HepG2 (cell line): Measurements from ENCODE around the gene DPYD. TPM values are rescaled to one million over a fixed set of nuclear protein-coding genes. Genes with fewer than 3 reads are reported as not detected.

Experiments
- ATAC-seq: fragments of 200-7000 bp; cut with Tn5 transposase; 3 replicates; pipeline ENCODE4 v1.9.1; 2020; ENCODE audit warnings: mild to moderate bottlenecking, moderate library complexity
- BruUV-seq: library from RNA; stranded (reverse); fragments of 400-500 nt; replicated peaks from 2 replicates; lab custom pipeline; 2021; lab: Mats Ljungman, UMichigan
- CTCF ChIA-PET: fragments of 300-600 bp; formaldehyde crosslinking; extraction: SDS; loops from one replicate; lab custom pipeline; 2021; ENCODE audit warnings: low total read pairs, inconsistent platforms, low intra/inter-chr PET ratio; lab: Yijun Ruan, JAX
- POLR2A ChIA-PET: fragments of 350-600 bp; sonication (Branson Sonifier 250); formaldehyde crosslinking; loops from one replicate; lab custom pipeline; 2020; ENCODE audit warnings: antibody characterized with exemption, inconsistent platforms; lab: Yijun Ruan, JAX
- DNase-seq: peaks from one replicate; pipeline ENCODE4 v3.0.0-alpha.2; 2015; ENCODE audit warnings: low spot score
- FAIRE-seq: peaks from 3 replicates; lab custom pipeline; 2011; peaks lifted over from hg19 to GRCh38; lab: Jason Lieb, UNC
- H2AFZ ChIP-seq: one replicate; pipeline ENCODE4 v1.6.1; 2011; ENCODE audit warnings: low read length, inconsistent platforms
- H3K27ac ChIP-seq: fragments of 300-600 bp; 3 replicates; pipeline ENCODE4 v1.8.0; 2011; ENCODE audit warnings: mixed run types, mild to moderate bottlenecking, mixed read lengths, low read length, inconsistent platforms; ENCODE audit not compliant: insufficient read depth; ENCODE audit errors: extremely low read length
- H3K27me3 ChIP-seq, 2 experiments: fragments of 200-600 bp in 1 of 2; 2 replicates in 1 of 2; 3 replicates in 1 of 2; pipeline versions ENCODE4 v1.6.0 to v1.8.0; 2011; ENCODE audit warnings: low read length in 2 of 2, mild to moderate bottlenecking in 2 of 2, moderate library complexity in 2 of 2, inconsistent platforms in 1 of 2; ENCODE audit not compliant: insufficient read depth in 2 of 2, control insufficient read depth in 1 of 2
- H3K36me3 ChIP-seq, 2 experiments: fragments of 200-600 bp in 1 of 2; replicated peaks in 1 of 2; 2 replicates in 1 of 2; 3 replicates in 1 of 2; pipeline versions ENCODE4 v1.5.1 to v1.8.0; 2011; ENCODE audit warnings: low read length in 2 of 2, inconsistent platforms in 1 of 2; ENCODE audit not compliant: insufficient read depth in 2 of 2, control insufficient read depth in 1 of 2
- H3K4me1 ChIP-seq: 2 replicates; pipeline ENCODE4 v1.5.1; 2012; ENCODE audit warnings: low read length, inconsistent platforms; ENCODE audit not compliant: insufficient read depth
- H3K4me2 ChIP-seq: 2 replicates; pipeline ENCODE4 v1.6.0; 2011; ENCODE audit warnings: low read depth, low read length, inconsistent platforms
- H3K4me3 ChIP-seq, 3 experiments: fragments of 200-600 bp in 1 of 3; sonication (generic), shearing (Covaris generic) in 1 of 3; replicated peaks in 1 of 3; 2 replicates each; pipeline ENCODE4 v1.5.1; 2011 to 2016; ENCODE audit warnings: low read length in 3 of 3, inconsistent platforms in 2 of 3, low read depth in 2 of 3, mild to moderate bottlenecking in 2 of 3, control low read depth in 1 of 3, mixed read lengths in 1 of 3; ENCODE audit not compliant: insufficient read depth in 1 of 3
- H3K79me2 ChIP-seq: one replicate; pipeline ENCODE4 v1.6.1; 2011; ENCODE audit warnings: low read length, inconsistent platforms; ENCODE audit not compliant: insufficient read depth
- H3K9ac ChIP-seq: 2 replicates; pipeline ENCODE4 v1.6.0; 2011; ENCODE audit warnings: mild to moderate bottlenecking, low read depth, low read length, inconsistent platforms; ENCODE audit not compliant: insufficient read depth
- H3K9me3 ChIP-seq: 2 replicates; pipeline ENCODE4 v1.5.1; 2012; ENCODE audit warnings: mild to moderate bottlenecking, low read length
- H4K20me1 ChIP-seq: 2 replicates; pipeline ENCODE4 v1.6.0; 2011; ENCODE audit warnings: inconsistent platforms, mild to moderate bottlenecking, low read length, moderate library complexity; ENCODE audit not compliant: insufficient read depth
- ARID2 ChIP-seq: sonication (generic); formaldehyde crosslinking; IDR thresholded peaks from 2 replicates; pipeline ENCODE4 v1.8.1; 2022; ENCODE audit warnings: mild to moderate bottlenecking, missing genetic modification reagents, borderline replicate concordance
- JUN ChIP-seq: sonication (generic); formaldehyde crosslinking; IDR thresholded peaks from 2 replicates; pipeline ENCODE4 v1.4.0; 2020; ENCODE audit warnings: mild to moderate bottlenecking, missing genetic modification reagents
- MTF1 ChIP-seq: sonication (generic); formaldehyde crosslinking; IDR thresholded peaks from 2 replicates; pipeline ENCODE4 v1.5.0; 2020; ENCODE audit warnings: missing genetic modification reagents
- MYNN ChIP-seq: sonication (generic); formaldehyde crosslinking; IDR thresholded peaks from 2 replicates; pipeline ENCODE4 v1.4.0; 2020; ENCODE audit warnings: mild to moderate bottlenecking, low read depth, missing genetic modification reagents
- RARA ChIP-seq: IDR thresholded peaks from 2 replicates; pipeline ENCODE4 v1.6.1; 2016; ENCODE audit warnings: missing genetic modification reagents, missing compliant biosample characterization
- SMAD9 ChIP-seq: sonication (generic); formaldehyde crosslinking; IDR thresholded peaks from 2 replicates; pipeline ENCODE4 v1.5.1; 2020; ENCODE audit warnings: mild to moderate bottlenecking, missing genetic modification reagents
- SNAI1 ChIP-seq: sonication (generic); formaldehyde crosslinking; IDR thresholded peaks from 2 replicates; pipeline ENCODE4 v1.5.0; 2020; ENCODE audit warnings: mild to moderate bottlenecking, missing genetic modification reagents, borderline replicate concordance
- SP1 ChIP-seq, 2 experiments: fragments of 450-650 bp in 1 of 2; sonication (generic) in 1 of 2; formaldehyde crosslinking in 1 of 2; IDR thresholded peaks; 2 replicates each; pipeline versions ENCODE4 v1.4.0 to v1.6.1; 2016 to 2020; ENCODE audit warnings: missing genetic modification reagents in 1 of 2
- SP5 ChIP-seq: IDR thresholded peaks from 2 replicates; pipeline ENCODE4 v1.6.1; 2016; ENCODE audit warnings: low read depth, borderline replicate concordance
- TAF1 ChIP-seq: sonication (generic); formaldehyde crosslinking; IDR thresholded peaks from 2 replicates; pipeline ENCODE4 v1.4.0; 2020; ENCODE audit warnings: missing genetic modification reagents
- ZNF335 ChIP-seq: sonication (generic); formaldehyde crosslinking; IDR thresholded peaks from 2 replicates; pipeline ENCODE4 v1.4.0; 2020; ENCODE audit warnings: missing genetic modification reagents
- ZSCAN9 ChIP-seq: IDR thresholded peaks from 2 replicates; pipeline ENCODE4 v1.6.1; 2016; ENCODE audit warnings: borderline replicate concordance
- WGBS: methylation state at CpG from one replicate; pipeline ENCODE4 v1.1.6; 2017; ENCODE audit warnings: low lambda C conversion rate; 5-methylcytosine and 5-hydroxymethylcytosine counted together
- in situ Hi-C: cut with HindIII; loops from 2 replicates; pipeline ENCODE4 v1.10.0; 2017; ENCODE audit warnings: low pct_unique_long_range_greater_than_20kb; ENCODE audit not compliant: extremely low pct_ligation_motif_present
- intact Hi-C: fragments of 100-400 bp; cut with micrococcal nuclease; formaldehyde crosslinking; loops from one replicate; pipeline ENCODE4 v1.10.0; 2022; ENCODE audit not compliant: unreplicated experiment
- polyA plus RNA-seq, 8 experiments: library from polyadenylated mRNA; depleted of rRNA in 3 of 8; stranded (reverse) in 7 of 8; unstranded in 1 of 8; fragments of >200 nt; fragmentation: Illumina TruSeq in 4 of 8; extraction: Trizol in 4 of 8; gene quantifications; 2 replicates each; pipeline versions ENCODE4 v1.2.1 to v1.2.3, GENCODE V29; 2011 to 2016; ENCODE audit warnings: low read depth in 4 of 8, missing spikeins in 1 of 8, mixed read lengths in 1 of 8; ENCODE audit not compliant: insufficient read depth in 1 of 8
- total RNA-seq, 5 experiments: library from RNA; depleted of rRNA; stranded (reverse); fragments of >200 nt; fragmentation: Illumina TruSeq; extraction: Trizol; gene quantifications; 2 replicates each; pipeline ENCODE4 v1.2.3, GENCODE V29; 2016; ENCODE audit warnings: low read depth in 1 of 5
- TF ChIP-seq, protein P1 (sequence below), 2 experiments: IDR thresholded peaks; 2 replicates each; pipeline ENCODE4 v1.6.1; 2011 to 2012; ENCODE audit warnings: low read length in 2 of 2, borderline replicate concordance in 1 of 2, low read depth in 1 of 2, mild to moderate bottlenecking in 1 of 2, moderate library complexity in 1 of 2
- TF ChIP-seq, protein P2 (sequence below): sonication (generic); formaldehyde crosslinking; IDR thresholded peaks from 2 replicates; pipeline ENCODE4 v1.4.0; 2020; ENCODE audit warnings: missing genetic modification reagents
- TF ChIP-seq, protein P3 (sequence below): sonication (generic); formaldehyde crosslinking; IDR thresholded peaks from 2 replicates; pipeline ENCODE4 v1.8.0; 2022; ENCODE audit warnings: missing genetic modification reagents, mild to moderate bottlenecking, inconsistent platforms, borderline replicate concordance

Gene DPYD
- total and polyA plus RNA-seq, 2 of the 13 experiments (the other 11 are each of a cell fraction or from before 2014, with no cell fraction given), result 1.3 to 3.4 TPM

DNA sequence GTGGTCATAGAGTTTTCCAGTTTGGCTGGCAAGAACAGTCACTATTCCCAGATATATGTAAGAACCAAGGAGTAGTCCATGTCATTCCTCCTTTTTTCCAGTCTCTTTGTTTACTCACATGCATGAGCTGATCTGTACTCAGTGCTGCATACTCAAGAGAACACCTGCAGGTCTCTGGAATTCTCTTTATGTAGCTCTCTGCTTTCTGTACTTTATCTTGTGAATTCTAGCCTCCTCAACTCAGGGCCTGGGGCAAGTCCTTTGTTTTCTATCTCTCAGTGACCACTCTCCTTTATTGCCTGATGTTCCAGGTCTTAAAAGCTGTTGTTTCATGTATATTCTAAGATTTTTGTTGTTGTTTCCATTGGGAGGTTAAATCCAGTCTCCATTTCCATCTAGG is 478.9 kb downstream of the DPYD start (continued):
- TF ChIP-seq, protein P1, sequence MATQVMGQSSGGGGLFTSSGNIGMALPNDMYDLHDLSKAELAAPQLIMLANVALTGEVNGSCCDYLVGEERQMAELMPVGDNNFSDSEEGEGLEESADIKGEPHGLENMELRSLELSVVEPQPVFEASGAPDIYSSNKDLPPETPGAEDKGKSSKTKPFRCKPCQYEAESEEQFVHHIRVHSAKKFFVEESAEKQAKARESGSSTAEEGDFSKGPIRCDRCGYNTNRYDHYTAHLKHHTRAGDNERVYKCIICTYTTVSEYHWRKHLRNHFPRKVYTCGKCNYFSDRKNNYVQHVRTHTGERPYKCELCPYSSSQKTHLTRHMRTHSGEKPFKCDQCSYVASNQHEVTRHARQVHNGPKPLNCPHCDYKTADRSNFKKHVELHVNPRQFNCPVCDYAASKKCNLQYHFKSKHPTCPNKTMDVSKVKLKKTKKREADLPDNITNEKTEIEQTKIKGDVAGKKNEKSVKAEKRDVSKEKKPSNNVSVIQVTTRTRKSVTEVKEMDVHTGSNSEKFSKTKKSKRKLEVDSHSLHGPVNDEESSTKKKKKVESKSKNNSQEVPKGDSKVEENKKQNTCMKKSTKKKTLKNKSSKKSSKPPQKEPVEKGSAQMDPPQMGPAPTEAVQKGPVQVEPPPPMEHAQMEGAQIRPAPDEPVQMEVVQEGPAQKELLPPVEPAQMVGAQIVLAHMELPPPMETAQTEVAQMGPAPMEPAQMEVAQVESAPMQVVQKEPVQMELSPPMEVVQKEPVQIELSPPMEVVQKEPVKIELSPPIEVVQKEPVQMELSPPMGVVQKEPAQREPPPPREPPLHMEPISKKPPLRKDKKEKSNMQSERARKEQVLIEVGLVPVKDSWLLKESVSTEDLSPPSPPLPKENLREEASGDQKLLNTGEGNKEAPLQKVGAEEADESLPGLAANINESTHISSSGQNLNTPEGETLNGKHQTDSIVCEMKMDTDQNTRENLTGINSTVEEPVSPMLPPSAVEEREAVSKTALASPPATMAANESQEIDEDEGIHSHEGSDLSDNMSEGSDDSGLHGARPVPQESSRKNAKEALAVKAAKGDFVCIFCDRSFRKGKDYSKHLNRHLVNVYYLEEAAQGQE (IDR thresholded peaks at IDR 0.05; ENCODE audit: borderline replicate concordance in 1 of 2, low read depth in 1 of 2, low read length in 2 of 2), result no peak
- no peak for TF ChIP-seq RARA (CRISPR knock-in tag)
- no peak for TF ChIP-seq ZSCAN9 (CRISPR knock-in tag)
- no peak for TF ChIP-seq SP1 (IDR thresholded peaks at IDR 0.05)
- no peak for TF ChIP-seq SP1 (CRISPR knock-in tag; IDR thresholded peaks at IDR 0.05)
- no peak for TF ChIP-seq ZNF335 (CRISPR knock-in tag)

DNA sequence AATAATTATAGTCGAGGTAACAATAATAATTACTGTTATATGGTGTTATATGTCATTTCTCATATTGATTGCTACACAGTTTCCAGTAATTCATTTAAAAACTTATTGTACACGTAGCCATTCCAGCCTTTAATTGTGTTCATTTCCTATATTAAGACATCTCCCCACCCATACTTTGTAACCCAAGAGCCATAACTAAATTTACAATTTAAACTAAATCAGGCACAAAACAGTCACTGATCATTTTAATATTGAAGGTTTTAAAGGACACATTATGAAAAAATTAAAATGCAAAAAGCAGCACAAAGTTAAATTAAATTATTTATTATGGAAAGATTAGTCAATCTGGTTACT is 487.0 kb downstream of the DPYD start:
- Histone ChIP-seq H3K36me3 (no peaks in the 10 kb centered on the region), H3K4me1 (no peaks in the 10 kb centered on the region), H3K9me3 (peaks cover 30% of the 10 kb centered on the region), H3K27me3 (no peaks in the 10 kb centered on the region), H3K79me2 (no peaks in the 10 kb centered on the region), H3K4me2 (no peak overlapping the region), H3K4me3 (no peak overlapping the region), H3K9ac (no peak overlapping the region), H2AFZ (no peak overlapping the region), H4K20me1 (no peaks in the 10 kb centered on the region), H3K27ac (no peak overlapping the region)
- CTCF ChIA-PET, result no interaction called here
- no TSS peak for BruUV-seq
- no peak for DNase-seq
- intact Hi-C loops, result no loop called here
- FAIRE-seq, result no peak
- in situ Hi-C loops, result no loop called here
- WGBS, result 35% methylated on average over 2 of the region's 2 CpGs
- no peak for ATAC-seq
- POLR2A ChIA-PET, result no interaction called here
- no peak for TF ChIP-seq SNAI1 (CRISPR knock-in tag)
- TF ChIP-seq SMAD9 (CRISPR knock-in tag), result no peak
- TF ChIP-seq MTF1 (CRISPR knock-in tag), result no peak
- TF ChIP-seq ARID2 (CRISPR knock-in tag), result no peak
- TF ChIP-seq JUN (CRISPR knock-in tag), result no peak
- TF ChIP-seq TAF1 (CRISPR knock-in tag), result no peak
- TF ChIP-seq, protein P2, sequence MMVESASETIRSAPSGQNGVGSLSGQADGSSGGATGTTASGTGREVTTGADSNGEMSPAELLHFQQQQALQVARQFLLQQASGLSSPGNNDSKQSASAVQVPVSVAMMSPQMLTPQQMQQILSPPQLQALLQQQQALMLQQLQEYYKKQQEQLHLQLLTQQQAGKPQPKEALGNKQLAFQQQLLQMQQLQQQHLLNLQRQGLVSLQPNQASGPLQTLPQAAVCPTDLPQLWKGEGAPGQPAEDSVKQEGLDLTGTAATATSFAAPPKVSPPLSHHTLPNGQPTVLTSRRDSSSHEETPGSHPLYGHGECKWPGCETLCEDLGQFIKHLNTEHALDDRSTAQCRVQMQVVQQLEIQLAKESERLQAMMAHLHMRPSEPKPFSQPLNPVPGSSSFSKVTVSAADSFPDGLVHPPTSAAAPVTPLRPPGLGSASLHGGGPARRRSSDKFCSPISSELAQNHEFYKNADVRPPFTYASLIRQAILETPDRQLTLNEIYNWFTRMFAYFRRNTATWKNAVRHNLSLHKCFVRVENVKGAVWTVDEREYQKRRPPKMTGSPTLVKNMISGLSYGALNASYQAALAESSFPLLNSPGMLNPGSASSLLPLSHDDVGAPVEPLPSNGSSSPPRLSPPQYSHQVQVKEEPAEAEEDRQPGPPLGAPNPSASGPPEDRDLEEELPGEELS (CRISPR knock-in tag), result no peak
- no peak for TF ChIP-seq SP5
- TF ChIP-seq MYNN (CRISPR knock-in tag), result no peak
- TF ChIP-seq, protein P3, sequence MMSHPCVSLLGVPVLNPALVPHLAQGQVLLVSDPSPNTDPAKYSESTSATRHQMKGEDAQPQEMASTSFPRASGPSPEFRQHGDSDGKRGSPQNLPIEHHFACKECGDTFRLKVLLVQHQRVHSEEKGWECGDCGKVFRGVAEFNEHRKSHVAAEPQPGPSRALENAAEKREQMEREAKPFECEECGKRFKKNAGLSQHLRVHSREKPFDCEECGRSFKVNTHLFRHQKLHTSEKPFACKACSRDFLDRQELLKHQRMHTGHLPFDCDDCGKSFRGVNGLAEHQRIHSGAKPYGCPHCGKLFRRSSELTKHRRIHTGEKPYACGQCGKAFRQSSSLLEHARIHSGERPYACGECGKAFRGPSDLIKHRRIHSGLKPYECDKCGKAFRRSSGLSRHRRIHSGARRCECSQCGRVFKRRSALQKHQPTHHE (CRISPR knock-in tag), result no peak
- TF ChIP-seq, all 625 proteins: peak for 0
